OCI-LY3 (cell line): ENCODE results near the gene MTA1.

Source experiments
- EZH2phosphoT487 ChIP-seq: fragments of 200-600 bp; shearing (Covaris generic); IDR thresholded peaks from 2 replicates; pipeline ENCODE4 v1.6.1; 2018; ENCODE audit warnings: antibody characterized with exemption, mixed run types, low read depth
- TF ChIP-seq, protein P1 (sequence below): fragments of 200-600, 300-600 bp; sonication (generic); IDR thresholded peaks from 2 replicates; pipeline ENCODE4 v1.5.1; 2014; ENCODE audit warnings: antibody characterized with exemption, low read length, low read depth

GRCh38 chr14:105427936-105428485 is 8.4 kb downstream of the MTA1 start:
- TF ChIP-seq, protein P1, sequence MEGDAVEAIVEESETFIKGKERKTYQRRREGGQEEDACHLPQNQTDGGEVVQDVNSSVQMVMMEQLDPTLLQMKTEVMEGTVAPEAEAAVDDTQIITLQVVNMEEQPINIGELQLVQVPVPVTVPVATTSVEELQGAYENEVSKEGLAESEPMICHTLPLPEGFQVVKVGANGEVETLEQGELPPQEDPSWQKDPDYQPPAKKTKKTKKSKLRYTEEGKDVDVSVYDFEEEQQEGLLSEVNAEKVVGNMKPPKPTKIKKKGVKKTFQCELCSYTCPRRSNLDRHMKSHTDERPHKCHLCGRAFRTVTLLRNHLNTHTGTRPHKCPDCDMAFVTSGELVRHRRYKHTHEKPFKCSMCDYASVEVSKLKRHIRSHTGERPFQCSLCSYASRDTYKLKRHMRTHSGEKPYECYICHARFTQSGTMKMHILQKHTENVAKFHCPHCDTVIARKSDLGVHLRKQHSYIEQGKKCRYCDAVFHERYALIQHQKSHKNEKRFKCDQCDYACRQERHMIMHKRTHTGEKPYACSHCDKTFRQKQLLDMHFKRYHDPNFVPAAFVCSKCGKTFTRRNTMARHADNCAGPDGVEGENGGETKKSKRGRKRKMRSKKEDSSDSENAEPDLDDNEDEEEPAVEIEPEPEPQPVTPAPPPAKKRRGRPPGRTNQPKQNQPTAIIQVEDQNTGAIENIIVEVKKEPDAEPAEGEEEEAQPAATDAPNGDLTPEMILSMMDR: no peak
- no peak for TF ChIP-seq EZH2phosphoT487
